ENCODE results near the gene AP1G1. TPM values are rescaled to one million over a fixed set of nuclear protein-coding genes. Genes with fewer than 3 reads are reported as not detected.
"Not testable (repeated sequence)": the region's sequence is repeated elsewhere in the genome, so short reads cannot be mapped to it uniquely, and the experiment has no call there.

The AP1G1 gene
- total and polyA plus RNA-seq, 3 experiments from 2014 or later, result 10.9 to 83.3 (median 80.4) TPM

- no peak for DNase-seq
- peaks cover 11% of the 10 kb centered on the region for H3K36me3 ChIP-seq (ENCODE audit: insufficient read depth, low read length)
- Mint-ChIP-seq H3K27ac (peak overlapping the region in 3 of 8 donors; percentile 16 to 37 (median 23)), H3K36me3 (peaks cover 3 to 49% (median 10%) of the 10 kb centered on the region in 3 donors), H3K9me3 (no peaks in the 10 kb centered on the region), H3K4me1 (peaks cover 49 to 68% (median 67%) of the 10 kb centered on the region in 3 donors), H3K27me3 (no peaks in the 10 kb centered on the region), H3K4me3 (no peak overlapping the region)
- ChIA-PET POLR2A (interaction anchor here (0.5 kb wide), 1 partner anchor 9 kb away, joined by 6 read pairs; no protein-coding TSS in a partner anchor), CTCF (interaction anchor here (1.2 kb wide), 1 partner anchor 93 kb away, joined by 3 read pairs; no protein-coding TSS in a partner anchor)
- no peak overlapping the region for H3K4me3 ChIP-seq (ENCODE audit: low read length)
- H3K4me1 ChIP-seq (ENCODE audit: insufficient read depth, low read length), result peaks cover 28% of the 10 kb centered on the region
- no peaks in the 10 kb centered on the region for H3K27me3 ChIP-seq (ENCODE audit: insufficient read depth, low read length, poor library complexity, severe bottlenecking)
- H3K9me3 ChIP-seq (ENCODE audit: low read length), result no peaks in the 10 kb centered on the region
- no peak overlapping the region for H3K27ac ChIP-seq (ENCODE audit: low read depth, low read length)
These were observed 19.5 kb downstream of the AP1G1 start for GRCh38 chr16:71789136-71789535.

DNA sequence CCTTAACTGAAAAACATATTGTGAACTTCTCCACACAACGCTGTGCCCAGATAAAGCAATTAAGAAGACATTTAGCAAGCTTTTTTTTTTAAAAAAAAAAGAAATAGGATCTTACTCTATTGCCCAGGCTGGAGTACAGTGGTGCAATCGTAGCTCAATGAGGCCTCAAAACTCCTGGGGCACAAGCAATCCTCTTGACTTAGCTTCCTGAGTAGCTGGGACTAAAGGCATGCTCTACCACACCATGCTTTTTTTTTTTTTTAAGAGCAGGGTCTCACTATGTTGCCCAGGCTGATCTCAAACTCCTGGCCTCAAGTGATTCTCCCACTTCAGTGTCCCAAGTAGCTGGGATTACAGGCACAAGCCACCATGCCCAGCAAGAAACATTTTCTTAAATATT is 20.1 kb downstream of the AP1G1 start:
- ChIA-PET POLR2A (no interaction called here), CTCF (interaction anchor here (0.8 kb wide), 1 partner anchor 94 kb away, joined by 3 read pairs; no protein-coding TSS in a partner anchor)
- Mint-ChIP-seq H3K4me3 (no peak overlapping the region), H3K36me3 (peaks cover 3 to 53% (median 10%) of the 10 kb centered on the region in 3 donors), H3K9me3 (no peaks in the 10 kb centered on the region), H3K27me3 (no peaks in the 10 kb centered on the region), H3K27ac (no peak overlapping the region), H3K4me1 (peaks cover 46 to 68% (median 67%) of the 10 kb centered on the region in 3 donors)
- no peaks in the 10 kb centered on the region for H3K27me3 ChIP-seq (ENCODE audit: insufficient read depth, low read length, poor library complexity, severe bottlenecking)
- no peaks in the 10 kb centered on the region for H3K9me3 ChIP-seq (ENCODE audit: low read length)
- DNase-seq, result no peak
- H3K36me3 ChIP-seq (ENCODE audit: insufficient read depth, low read length), result peaks cover 11% of the 10 kb centered on the region
- H3K4me3 ChIP-seq (ENCODE audit: low read length), result no peak overlapping the region
- peaks cover 28% of the 10 kb centered on the region for H3K4me1 ChIP-seq (ENCODE audit: insufficient read depth, low read length)
- no peak overlapping the region for H3K27ac ChIP-seq (ENCODE audit: low read depth, low read length)

GRCh38 chr16:71785143-71785542 is 23.5 kb downstream of the AP1G1 start:
- H3K36me3 Mint-ChIP-seq, result peaks cover 3 to 62% (median 9%) of the 10 kb centered on the region in 3 donors
- POLR2A ChIA-PET, result not testable (repeated sequence)

GRCh38 chr16:71784093-71784492 is 24.5 kb downstream of the AP1G1 start:
- Mint-ChIP-seq H3K9me3 (no peaks in the 10 kb centered on the region), H3K36me3 (peaks cover 3 to 64% (median 9%) of the 10 kb centered on the region in 3 donors), H3K27ac (peak overlapping the region in 1 of 8 donors; percentile 36), H3K4me1 (peaks cover 31 to 51% (median 50%) of the 10 kb centered on the region in 3 donors), H3K4me3 (no peak overlapping the region), H3K27me3 (no peaks in the 10 kb centered on the region)
- H3K4me1 ChIP-seq (ENCODE audit: insufficient read depth, low read length), result no peaks in the 10 kb centered on the region
- ChIA-PET CTCF (interaction anchor here (0.9 kb wide), 1 partner anchor 118 kb away, joined by 3 read pairs; no protein-coding TSS in a partner anchor), POLR2A (no interaction called here)
- H3K9me3 ChIP-seq (ENCODE audit: low read length), result no peaks in the 10 kb centered on the region
- no peaks in the 10 kb centered on the region for H3K27me3 ChIP-seq (ENCODE audit: insufficient read depth, low read length, poor library complexity, severe bottlenecking)
- H3K4me3 ChIP-seq (ENCODE audit: low read length), result no peak overlapping the region
- H3K27ac ChIP-seq (ENCODE audit: low read depth, low read length), result no peak overlapping the region
- DNase-seq, result no peak
- peaks cover 13% of the 10 kb centered on the region for H3K36me3 ChIP-seq (ENCODE audit: insufficient read depth, low read length)

More at GRCh38 chr16:71785143-71785542, 23.5 kb downstream of the AP1G1 start:
- H3K9me3 Mint-ChIP-seq; H3K27me3 Mint-ChIP-seq; H3K4me3 Mint-ChIP-seq; H3K27me3 ChIP-seq (ENCODE audit: insufficient read depth, low read length, poor library complexity, severe bottlenecking); DNase-seq; CTCF ChIA-PET; H3K4me1 ChIP-seq (ENCODE audit: insufficient read depth, low read length); H3K4me3 ChIP-seq (ENCODE audit: low read length); H3K27ac ChIP-seq (ENCODE audit: low read depth, low read length); H3K9me3 ChIP-seq (ENCODE audit: low read length): not testable (repeated sequence)
- Mint-ChIP-seq H3K27ac (peak overlapping the region in 1 of 8 donors; percentile 58), H3K4me1 (peaks cover 35 to 55% (median 55%) of the 10 kb centered on the region in 3 donors)
- H3K36me3 ChIP-seq (ENCODE audit: insufficient read depth, low read length), result peaks cover 15% of the 10 kb centered on the region

DNA sequence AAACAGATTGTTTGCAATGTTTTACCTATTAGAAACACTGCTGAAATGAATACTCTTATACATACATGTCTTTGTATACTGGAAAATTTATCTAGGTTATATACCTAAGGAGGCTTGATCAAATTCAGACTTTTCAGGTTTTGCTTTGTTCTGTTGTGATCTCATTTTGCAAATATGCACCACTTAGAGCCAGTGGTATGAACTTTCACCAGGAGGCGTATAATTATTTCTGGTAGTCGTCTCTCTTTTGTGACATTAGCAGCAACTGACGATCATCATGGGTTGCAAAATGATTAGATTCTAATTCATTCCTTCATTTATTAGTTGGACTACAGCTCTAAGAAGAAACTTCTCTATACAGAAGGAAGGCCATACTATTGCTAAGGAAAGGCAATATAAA is 26.9 kb downstream of the AP1G1 start:
- Histone ChIP-seq H3K9me3 (ENCODE audit: low read length) (no peaks in the 10 kb centered on the region), H3K27me3 (ENCODE audit: insufficient read depth, low read length, poor library complexity, severe bottlenecking) (no peaks in the 10 kb centered on the region), H3K27ac (ENCODE audit: low read depth, low read length) (no peak overlapping the region), H3K4me1 (ENCODE audit: insufficient read depth, low read length) (peaks cover 4% of the 10 kb centered on the region), H3K4me3 (ENCODE audit: low read length) (no peak overlapping the region), H3K36me3 (ENCODE audit: insufficient read depth, low read length) (peaks cover 4% of the 10 kb centered on the region)
- no peaks in the 10 kb centered on the region for H3K9me3 Mint-ChIP-seq
- H3K27me3 Mint-ChIP-seq, result no peaks in the 10 kb centered on the region
- ChIA-PET CTCF (no interaction called here), POLR2A (interaction anchor here (0.7 kb wide), 1 partner anchor 24 kb away, joined by 3 read pairs; no protein-coding TSS in a partner anchor)
- peak overlapping the region in 1 of 8 donors; percentile 48 for H3K27ac Mint-ChIP-seq
- peaks cover 0 to 66% (median 0%) of the 10 kb centered on the region in 3 donors for H3K36me3 Mint-ChIP-seq
- peaks cover 26 to 56% (median 52%) of the 10 kb centered on the region in 3 donors for H3K4me1 Mint-ChIP-seq
- H3K4me3 Mint-ChIP-seq, result no peak overlapping the region
- DNase-seq, result no peak

DNA sequence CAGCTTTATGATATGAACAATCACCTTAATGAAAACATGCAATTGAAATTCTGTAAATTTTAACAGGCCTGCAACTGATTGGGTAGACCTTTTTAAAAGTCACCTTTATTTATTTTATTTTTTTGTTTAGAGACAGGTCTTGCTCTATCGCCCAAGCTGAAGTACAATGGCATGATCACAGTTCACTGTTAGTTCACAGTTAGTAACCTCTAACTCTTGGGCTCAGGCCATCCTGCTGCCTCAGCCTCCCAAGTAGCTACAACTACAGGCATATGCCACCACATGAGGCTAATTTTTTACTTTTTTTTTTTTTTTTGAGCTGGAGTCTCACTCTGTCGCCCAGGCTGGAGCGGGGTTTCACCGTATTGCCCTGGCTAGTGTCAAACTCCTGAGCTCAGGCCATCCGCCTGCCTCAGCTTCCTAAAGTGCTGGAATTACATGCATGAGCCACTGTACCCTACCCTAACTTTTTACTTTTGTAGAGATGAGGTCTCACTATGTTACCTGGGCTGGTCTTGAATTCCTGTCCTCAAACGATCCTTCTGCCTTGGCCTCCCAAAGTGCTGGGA is 28.0 kb downstream of the AP1G1 start:
- H3K4me1 Mint-ChIP-seq, result peaks cover 32 to 67% (median 62%) of the 10 kb centered on the region in 3 donors
- Histone ChIP-seq H3K4me3 (ENCODE audit: low read length) (no peak overlapping the region), H3K4me1 (ENCODE audit: insufficient read depth, low read length) (peaks cover 4% of the 10 kb centered on the region), H3K27ac (ENCODE audit: low read depth, low read length) (no peak overlapping the region), H3K36me3 (ENCODE audit: insufficient read depth, low read length) (peaks cover 4% of the 10 kb centered on the region), H3K27me3 (ENCODE audit: insufficient read depth, low read length, poor library complexity, severe bottlenecking) (no peaks in the 10 kb centered on the region), H3K9me3 (ENCODE audit: low read length) (no peaks in the 10 kb centered on the region)
- H3K27me3 Mint-ChIP-seq, result no peaks in the 10 kb centered on the region
- DNase-seq, result no peak
- no peaks in the 10 kb centered on the region for H3K9me3 Mint-ChIP-seq
- POLR2A ChIA-PET, result interaction anchor here (0.8 kb wide), 1 partner anchor 9 kb away, joined by 6 read pairs; no protein-coding TSS in a partner anchor
- CTCF ChIA-PET, result interaction anchor here (1.5 kb wide), 1 partner anchor 102 kb away, joined by 5 read pairs; no protein-coding TSS in a partner anchor
- H3K4me3 Mint-ChIP-seq, result no peak overlapping the region
- peak overlapping the region in 1 of 8 donors; percentile 41 for H3K27ac Mint-ChIP-seq
- peaks cover 0 to 69% (median 1%) of the 10 kb centered on the region in 3 donors for H3K36me3 Mint-ChIP-seq

DNA sequence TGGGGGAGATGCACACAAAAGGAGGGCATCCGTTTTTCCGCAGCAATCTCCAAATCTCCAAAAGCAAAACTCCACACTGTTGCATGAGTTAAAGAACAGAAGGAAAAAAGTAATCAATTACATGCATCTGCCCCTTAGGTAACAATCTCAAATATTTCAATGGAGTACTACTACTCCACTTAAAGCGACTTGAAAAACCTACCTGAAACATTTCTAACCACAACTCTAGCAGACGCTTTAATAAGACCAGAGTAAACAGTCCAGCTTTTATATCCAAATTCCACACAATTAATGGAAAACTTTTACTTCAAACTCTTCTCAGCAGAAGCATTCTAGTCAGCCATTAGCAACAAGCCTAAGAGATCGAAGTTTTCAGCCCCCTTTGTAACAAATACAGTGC is 29.9 kb downstream of the AP1G1 start:
- H3K36me3 ChIP-seq (ENCODE audit: insufficient read depth, low read length), result peaks cover 4% of the 10 kb centered on the region
- Mint-ChIP-seq H3K9me3 (no peaks in the 10 kb centered on the region), H3K27me3 (no peaks in the 10 kb centered on the region), H3K36me3 (peaks cover 0 to 71% (median 1%) of the 10 kb centered on the region in 3 donors), H3K27ac (peak overlapping the region in 4 of 8 donors; percentile 10 to 47 (median 29)), H3K4me1 (peaks cover 32 to 63% (median 60%) of the 10 kb centered on the region in 3 donors), H3K4me3 (no peak overlapping the region)
- POLR2A ChIA-PET, result no interaction called here
- CTCF ChIA-PET, result interaction anchor here (1.3 kb wide), 1 partner anchor 182 kb away, joined by 4 read pairs; no protein-coding TSS in a partner anchor
- H3K27me3 ChIP-seq (ENCODE audit: insufficient read depth, low read length, poor library complexity, severe bottlenecking), result no peaks in the 10 kb centered on the region
- DNase-seq, result no peak
- H3K4me1 ChIP-seq (ENCODE audit: insufficient read depth, low read length), result peaks cover 4% of the 10 kb centered on the region
- H3K27ac ChIP-seq (ENCODE audit: low read depth, low read length), result no peak overlapping the region
- H3K9me3 ChIP-seq (ENCODE audit: low read length), result no peaks in the 10 kb centered on the region
- no peak overlapping the region for H3K4me3 ChIP-seq (ENCODE audit: low read length)

DNA sequence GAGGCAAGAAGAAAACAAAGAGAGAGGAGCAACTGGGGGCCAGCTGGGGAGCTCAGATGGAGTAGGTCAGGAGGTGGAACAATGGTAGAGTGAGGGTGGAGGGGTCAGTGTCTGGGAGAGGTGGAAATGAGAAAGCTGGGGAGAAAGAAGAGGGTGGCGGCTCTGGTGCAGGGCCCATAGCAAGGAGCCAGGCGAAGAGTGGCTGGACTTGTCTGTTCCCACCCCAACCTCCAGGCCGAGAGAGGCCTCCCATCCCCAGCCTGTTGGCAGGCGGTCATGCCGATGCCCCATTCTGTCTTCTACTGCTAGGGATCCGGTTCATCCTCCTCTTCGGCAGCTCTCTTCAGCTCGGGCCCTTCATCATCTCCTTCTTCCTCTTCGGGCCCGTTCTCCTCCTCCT is 31.3 kb downstream of the AP1G1 start:
- ChIA-PET POLR2A (no interaction called here), CTCF (interaction anchor here (1.3 kb wide), 1 partner anchor 184 kb away, joined by 4 read pairs; no protein-coding TSS in a partner anchor)
- H3K4me1 Mint-ChIP-seq, result peaks cover 27 to 55% (median 52%) of the 10 kb centered on the region in 3 donors
- H3K9me3 ChIP-seq (ENCODE audit: low read length), result no peaks in the 10 kb centered on the region
- H3K27me3 ChIP-seq (ENCODE audit: insufficient read depth, low read length, poor library complexity, severe bottlenecking), result no peaks in the 10 kb centered on the region
- H3K4me1 ChIP-seq (ENCODE audit: insufficient read depth, low read length), result peaks cover 4% of the 10 kb centered on the region
- H3K36me3 ChIP-seq (ENCODE audit: insufficient read depth, low read length), result peaks cover 4% of the 10 kb centered on the region
- H3K4me3 Mint-ChIP-seq, result no peak overlapping the region
- DNase-seq, result no peak
- H3K9me3 Mint-ChIP-seq, result no peaks in the 10 kb centered on the region
- peaks cover 0 to 74% (median 1%) of the 10 kb centered on the region in 3 donors for H3K36me3 Mint-ChIP-seq
- no peak overlapping the region for H3K27ac ChIP-seq (ENCODE audit: low read depth, low read length)
- peak overlapping the region in 2 of 8 donors; percentile 27 to 93 for H3K27ac Mint-ChIP-seq
- H3K4me3 ChIP-seq (ENCODE audit: low read length), result no peak overlapping the region
- no peaks in the 10 kb centered on the region for H3K27me3 Mint-ChIP-seq

All from CD8-positive, alpha-beta memory T cell (primary cell).